Liver (tissue), 9 donors: Measurements from ENCODE around the gene FEZ2. TPM values are rescaled to one million over a fixed set of nuclear protein-coding genes. Genes with fewer than 3 reads are reported as not detected.

ENCODE experiments used
- DNase-seq: peaks from one replicate; pipeline ENCODE4 v3.0.0-alpha.2; 2017; ENCODE audit warnings: low spot score
- H3K27ac ChIP-seq, 2 donors: one replicate each; pipeline ENCODE4 v1.7.0; 2013; ENCODE audit warnings: inconsistent platforms in 2 of 2, low read length in 2 of 2, control low read depth in 1 of 2, low read depth in 1 of 2, mild to moderate bottlenecking in 1 of 2
- H3K27me3 ChIP-seq, 4 donors: one replicate each; pipeline versions ENCODE4 v1.6.1 to v1.7.0; 2013; ENCODE audit warnings: low read length in 3 of 4, inconsistent platforms in 1 of 4, mild to moderate bottlenecking in 1 of 4, moderate library complexity in 1 of 4; ENCODE audit not compliant: control insufficient read depth in 4 of 4, insufficient read depth in 4 of 4
- H3K36me3 ChIP-seq, 4 donors: one replicate each; pipeline versions ENCODE4 v1.6.1 to v1.7.0; 2013; ENCODE audit warnings: low read length in 3 of 4, mild to moderate bottlenecking in 3 of 4, low read depth in 1 of 4, moderate library complexity in 1 of 4; ENCODE audit not compliant: control insufficient read depth in 4 of 4, insufficient read depth in 3 of 4
- H3K4me1 ChIP-seq, 4 donors: one replicate each; pipeline versions ENCODE4 v1.6.1 to v1.7.0; 2013; ENCODE audit warnings: low read length in 3 of 4, mild to moderate bottlenecking in 3 of 4, moderate library complexity in 1 of 4; ENCODE audit not compliant: control insufficient read depth in 4 of 4, insufficient read depth in 4 of 4
- H3K4me3 ChIP-seq, 3 donors: one replicate each; pipeline versions ENCODE4 v1.6.1 to v1.7.0; 2013; ENCODE audit warnings: low read length in 3 of 3, control low read depth in 1 of 3, low read depth in 1 of 3, mild to moderate bottlenecking in 1 of 3
- H3K9ac ChIP-seq, 2 donors: one replicate each; pipeline ENCODE4 v1.7.0; 2013; ENCODE audit warnings: low read length in 2 of 2, mild to moderate bottlenecking in 2 of 2, moderate library complexity in 2 of 2, control low read depth in 1 of 2, low read depth in 1 of 2
- H3K9me3 ChIP-seq, 4 donors: one replicate each; pipeline versions ENCODE4 v1.6.1 to v1.7.0; 2013; ENCODE audit warnings: low read length in 3 of 4; ENCODE audit not compliant: control insufficient read depth in 4 of 4
- CTCF ChIP-seq: fragments of 150-350 bp; IDR thresholded peaks from 2 replicates; pipeline ENCODE4 v1.5.1; 2017; ENCODE audit warnings: improper control_type of control experiment, low read depth, low read length; ENCODE audit not compliant: missing input control
- EGR1 ChIP-seq, 2 donors: IDR thresholded peaks; 2 replicates each; pipeline ENCODE4 v1.6.1; 2016 to 2018; ENCODE audit warnings: antibody characterized with exemption in 2 of 2, low read depth in 2 of 2
- FOXA1 ChIP-seq: IDR thresholded peaks from 2 replicates; pipeline ENCODE4 v1.6.1; 2016; ENCODE audit warnings: antibody characterized with exemption
- FOXA2 ChIP-seq: IDR thresholded peaks from 2 replicates; pipeline ENCODE4 v1.6.1; 2016; ENCODE audit warnings: antibody characterized with exemption
- GABPA ChIP-seq, 2 donors: IDR thresholded peaks in 1 of 2; conservative IDR thresholded peaks in 1 of 2; 2 replicates each; pipeline ENCODE4 v1.6.1; 2016; ENCODE audit warnings: antibody characterized with exemption in 2 of 2, mild to moderate bottlenecking in 1 of 2, moderate library complexity in 1 of 2
- HNF4G ChIP-seq: IDR thresholded peaks from 2 replicates; pipeline ENCODE4 v1.6.1; 2016; ENCODE audit warnings: antibody characterized with exemption
- NR2F2 ChIP-seq: IDR thresholded peaks from 2 replicates; pipeline ENCODE4 v1.6.1; 2016; ENCODE audit warnings: antibody characterized with exemption
- RAD21 ChIP-seq, 2 donors: IDR thresholded peaks; 2 replicates each; pipeline ENCODE4 v1.6.1; 2016; ENCODE audit warnings: antibody characterized with exemption in 2 of 2, mild to moderate bottlenecking in 2 of 2
- REST ChIP-seq: IDR thresholded peaks from 2 replicates; pipeline ENCODE4 v1.6.1; 2016; ENCODE audit warnings: antibody characterized with exemption, mild to moderate bottlenecking
- RXRA ChIP-seq, 2 donors: IDR thresholded peaks; 2 replicates each; pipeline ENCODE4 v1.6.1; 2017 to 2018; ENCODE audit warnings: antibody characterized with exemption in 2 of 2, mild to moderate bottlenecking in 1 of 2
- SP1 ChIP-seq: IDR thresholded peaks from 2 replicates; pipeline ENCODE4 v1.6.1; 2018; ENCODE audit warnings: antibody characterized with exemption, mild to moderate bottlenecking
- TAF1 ChIP-seq: conservative IDR thresholded peaks from 2 replicates; pipeline ENCODE4 v1.6.1; 2016; ENCODE audit warnings: antibody characterized with exemption, mild to moderate bottlenecking
- YY1 ChIP-seq: IDR thresholded peaks from 2 replicates; pipeline ENCODE4 v1.6.1; 2016; ENCODE audit warnings: antibody characterized with exemption, mild to moderate bottlenecking
- WGBS: extraction: QIAGEN DNeasy Blood & Tissue Kit; methylation state at CpG from one replicate; pipeline ENCODE4 v1.1.7; 2013; 5-methylcytosine and 5-hydroxymethylcytosine counted together
- polyA plus RNA-seq, 2 donors: library from polyadenylated mRNA; stranded (reverse) in 1 of 2; unstranded in 1 of 2; fragments of 200-250 nt in 1 of 2; fragments of >200 nt in 1 of 2; fragmentation: Nextera tagmentation in 1 of 2; extraction: Ambion mirVana in 1 of 2; gene quantifications; one replicate each; pipeline versions ENCODE4 v1.2.1 to v1.2.3, GENCODE V29; 2013 to 2015
- total RNA-seq, 2 donors: library from RNA; depleted of rRNA; stranded (reverse); fragments of >200 nt; gene quantifications; one replicate each; pipeline ENCODE4 v1.2.3, GENCODE V29; 2014
- TF ChIP-seq, protein P1 (sequence below): IDR thresholded peaks from 2 replicates; pipeline ENCODE4 v1.6.1; 2016; ENCODE audit warnings: antibody characterized with exemption
- TF ChIP-seq, protein P2 (sequence below): IDR thresholded peaks from 2 replicates; pipeline ENCODE4 v1.6.1; 2016; ENCODE audit warnings: antibody characterized with exemption
- donor health status: healthy.
- donor health status: healthy.
- donor health status: healthy.
- donor health status: healthy.
- donor health status: healthy.

Gene FEZ2
- total and polyA plus RNA-seq, 4 donors = 11.9 to 16.1 (median 14.1) TPM

GRCh38 chr2:36611316-36611990 is 13.5 kb upstream of the FEZ2 start (continued):
- no peak for TF ChIP-seq REST
- no peak for TF ChIP-seq EGR1 (IDR thresholded peaks at IDR 0.05; ENCODE audit: low read depth in 2 of 2)
- no peak for TF ChIP-seq SP1
- TF ChIP-seq FOXA2 = no peak
- TF ChIP-seq NR2F2 = no peak
- TF ChIP-seq GABPA (IDR thresholded peaks at IDR 0.05 in 1 of 2, conservative IDR thresholded peaks at IDR 0.05 in 1 of 2) = no peak
- TF ChIP-seq RXRA (IDR thresholded peaks at IDR 0.05) = no peak
- TF ChIP-seq HNF4G = no peak
- TF ChIP-seq RAD21 (IDR thresholded peaks at IDR 0.05) = no peak
- no peak for TF ChIP-seq YY1

GRCh38 chr2:36609507-36609906 is 11.5 kb upstream of the FEZ2 start:
- TF ChIP-seq REST (no peak), TAF1 (no peak), YY1 (no peak), FOXA1 (no peak), HNF4G (no peak), SP1 (no peak), CTCF (no peak), GABPA (IDR thresholded peaks at IDR 0.05 in 1 of 2, conservative IDR thresholded peaks at IDR 0.05 in 1 of 2) (no peak)
- TF ChIP-seq, protein P1, sequence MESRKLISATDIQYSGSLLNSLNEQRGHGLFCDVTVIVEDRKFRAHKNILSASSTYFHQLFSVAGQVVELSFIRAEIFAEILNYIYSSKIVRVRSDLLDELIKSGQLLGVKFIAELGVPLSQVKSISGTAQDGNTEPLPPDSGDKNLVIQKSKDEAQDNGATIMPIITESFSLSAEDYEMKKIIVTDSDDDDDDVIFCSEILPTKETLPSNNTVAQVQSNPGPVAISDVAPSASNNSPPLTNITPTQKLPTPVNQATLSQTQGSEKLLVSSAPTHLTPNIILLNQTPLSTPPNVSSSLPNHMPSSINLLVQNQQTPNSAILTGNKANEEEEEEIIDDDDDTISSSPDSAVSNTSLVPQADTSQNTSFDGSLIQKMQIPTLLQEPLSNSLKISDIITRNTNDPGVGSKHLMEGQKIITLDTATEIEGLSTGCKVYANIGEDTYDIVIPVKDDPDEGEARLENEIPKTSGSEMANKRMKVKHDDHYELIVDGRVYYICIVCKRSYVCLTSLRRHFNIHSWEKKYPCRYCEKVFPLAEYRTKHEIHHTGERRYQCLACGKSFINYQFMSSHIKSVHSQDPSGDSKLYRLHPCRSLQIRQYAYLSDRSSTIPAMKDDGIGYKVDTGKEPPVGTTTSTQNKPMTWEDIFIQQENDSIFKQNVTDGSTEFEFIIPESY = no peak
- TF ChIP-seq, protein P2, sequence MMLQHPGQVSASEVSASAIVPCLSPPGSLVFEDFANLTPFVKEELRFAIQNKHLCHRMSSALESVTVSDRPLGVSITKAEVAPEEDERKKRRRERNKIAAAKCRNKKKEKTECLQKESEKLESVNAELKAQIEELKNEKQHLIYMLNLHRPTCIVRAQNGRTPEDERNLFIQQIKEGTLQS = no peak
- Histone ChIP-seq H3K9me3 (no peaks in the 10 kb centered on the region), H3K27ac (no peak overlapping the region), H3K27me3 (peaks cover 0 to 3% (median 0%) of the 10 kb centered on the region in 4 donors), H3K9ac (no peak overlapping the region), H3K4me1 (no peaks in the 10 kb centered on the region), H3K4me3 (no peak overlapping the region), H3K36me3 (no peaks in the 10 kb centered on the region)
- DNase-seq = no peak
- WGBS = 88% methylated on average over 1 of the region's 1 CpG
